Stimulated activated CD4-positive, alpha-beta T cell treated with anti-CD3 and anti-CD28 coated beads, Interleukin-4, amount 100 ng/mL, for 1 hour (primary cell): ENCODE data around the gene DAND5.

Source experiments
- DNase-seq: peaks from one replicate; pipeline ENCODE4 v3.0.0-alpha.2; 2020

DAND5 gene

GRCh38 chr19:13011653-13012389, 42.4 kb downstream of the DAND5 start:
- peak; percentile 30 for DNase-seq

GRCh38 chr19:13012390-13012689, 43.0 kb downstream of the DAND5 start:
- DNase-seq: no peak

- DNase-seq: peak; percentile 38
Observed at GRCh38 chr19:13012690-13013608, 43.6 kb downstream of the DAND5 start.

GRCh38 chr19:13013649-13014048, 44.3 kb downstream of the DAND5 start:
- no peak for DNase-seq

- DNase-seq: no peak
Observed at GRCh38 chr19:13014101-13014920, 44.9 kb downstream of the DAND5 start.

- no peak for DNase-seq
Observed at GRCh38 chr19:13014921-13015280, 45.5 kb downstream of the DAND5 start.

- DNase-seq: no peak
Observed at GRCh38 chr19:13015361-13016223, 46.2 kb downstream of the DAND5 start.

- no peak for DNase-seq
Observed at GRCh38 chr19:13016245-13016627, 46.9 kb downstream of the DAND5 start.

- no peak for DNase-seq
Observed at GRCh38 chr19:13016628-13017305, 47.4 kb downstream of the DAND5 start.

- DNase-seq: no peak
Observed at GRCh38 chr19:13017306-13018034, 48.1 kb downstream of the DAND5 start.

GRCh38 chr19:13018035-13018914, 48.9 kb downstream of the DAND5 start:
- DNase-seq: no peak

- no peak for DNase-seq
Observed at GRCh38 chr19:13019332-13019731, 50.0 kb downstream of the DAND5 start.

- no peak for DNase-seq
Observed at GRCh38 chr19:13020002-13020414, 50.6 kb downstream of the DAND5 start.

GRCh38 chr19:13022111-13022858, 52.9 kb downstream of the DAND5 start:
- no peak for DNase-seq

- no peak for DNase-seq
Observed at GRCh38 chr19:13022859-13023636, 53.7 kb downstream of the DAND5 start.

- no peak for DNase-seq
Observed at GRCh38 chr19:13023656-13024055, 54.3 kb downstream of the DAND5 start.
